HCT116 (cell line): ENCODE results near the gene PCDHGC5. TPM values are rescaled to one million over a fixed set of nuclear protein-coding genes. Genes with fewer than 3 reads are reported as not detected.

Experiments used
- ATAC-seq: fragments of 200-7000 bp; cut with Tn5 transposase; 2 replicates; pipeline ENCODE4 v1.9.1; 2020; ENCODE audit warnings: mild to moderate bottlenecking, moderate library complexity
- BruUV-seq: library from RNA; stranded (reverse); fragments of 400-500 nt; replicated peaks from 2 replicates; lab custom pipeline; 2021; lab: Mats Ljungman, UMichigan
- CTCF ChIA-PET: fragments of 300-600 bp; sonication (Branson Sonifier 250); formaldehyde crosslinking; loops from one replicate; lab custom pipeline; 2021; ENCODE audit warnings: antibody characterized with exemption; lab: Charles Lee
- POLR2A ChIA-PET: fragments of 300-600, 350-600 bp; sonication (Branson Sonifier 250); formaldehyde crosslinking; loops from one replicate; lab custom pipeline; 2021; ENCODE audit warnings: antibody characterized with exemption; lab: Charles Lee
- RAD21 ChIA-PET, 2 experiments: fragments of 300-600 bp; sonication (Branson Sonifier 250); formaldehyde crosslinking; loops; one replicate each; lab custom pipeline; 2023; ENCODE audit warnings: low total read pairs in 2 of 2; ENCODE audit not compliant: uncharacterized antibody in 2 of 2, unreplicated experiment in 2 of 2, low non-redundant PET in 1 of 2; lab: Charles Lee
- DNase-seq: peaks from one replicate; pipeline ENCODE4 v3.0.0-alpha.2; 2010; ENCODE audit warnings: low read depth, low spot score
- H2AFZ ChIP-seq: fragments of 200-600 bp; shearing (Covaris generic), sonication (generic); 2 replicates; pipeline ENCODE4 v1.6.1; 2017; ENCODE audit warnings: low read depth, mixed run types, mixed read lengths, antibody characterized with exemption, low read length; ENCODE audit not compliant: poor library complexity, severe bottlenecking
- H3K27ac ChIP-seq: 2 replicates; pipeline ENCODE4 v1.5.1; 2012; ENCODE audit warnings: low read depth, low read length
- H3K27me3 ChIP-seq: fragments of 200-600 bp; sonication (generic); 2 replicates; pipeline ENCODE4 v1.6.1; 2016; ENCODE audit warnings: mixed run types, low read length, mixed read lengths; ENCODE audit not compliant: insufficient read depth
- H3K36me3 ChIP-seq, 2 experiments: fragments of 200-500 bp in 1 of 2; fragments of 200-600 bp in 1 of 2; sonication (Bioruptor generic) in 1 of 2; sonication (generic) in 1 of 2; 2 replicates each; pipeline versions ENCODE4 v1.5.1 to v1.6.1; 2014 to 2016; ENCODE audit warnings: low read length in 2 of 2, inconsistent platforms in 1 of 2, mixed read lengths in 1 of 2, mixed run types in 1 of 2; ENCODE audit not compliant: insufficient read depth in 2 of 2, control insufficient read depth in 1 of 2
- H3K4me1 ChIP-seq, 2 experiments: fragments of 200-600 bp in 1 of 2; sonication (generic) in 1 of 2; 2 replicates each; pipeline versions ENCODE4 v1.5.1 to v1.6.1; 2012 to 2017; ENCODE audit warnings: low read length in 2 of 2, inconsistent platforms in 1 of 2, mild to moderate bottlenecking in 1 of 2, mixed read lengths in 1 of 2, mixed run types in 1 of 2, moderate library complexity in 1 of 2; ENCODE audit not compliant: insufficient read depth in 2 of 2, control insufficient read depth in 1 of 2
- H3K4me2 ChIP-seq: fragments of 200-600 bp; sonication (generic); 2 replicates; pipeline ENCODE4 v1.6.1; 2017; ENCODE audit warnings: mixed run types, low read length, mixed read lengths
- H3K4me3 ChIP-seq, 2 experiments: fragments of 200-600 bp in 1 of 2; sonication (generic) in 1 of 2; replicated peaks in 1 of 2; 2 replicates each; pipeline ENCODE4 v1.5.1; 2011 to 2016; ENCODE audit warnings: low read length in 2 of 2, control low read depth in 1 of 2, low read depth in 1 of 2, mild to moderate bottlenecking in 1 of 2, mixed read lengths in 1 of 2, mixed run types in 1 of 2
- H3K79me2 ChIP-seq: fragments of 200-600 bp; sonication (generic); 2 replicates; pipeline ENCODE4 v1.6.1; 2017; ENCODE audit warnings: mild to moderate bottlenecking, mixed run types, low read length, moderate library complexity, mixed read lengths; ENCODE audit not compliant: insufficient read depth
- H3K9ac ChIP-seq: fragments of 200-600 bp; sonication (generic); 2 replicates; pipeline ENCODE4 v1.6.1; 2016; ENCODE audit warnings: low read length, mixed read lengths
- H3K9me2 ChIP-seq: fragments of 200-600 bp; sonication (generic), shearing (Covaris generic); 2 replicates; pipeline ENCODE4 v1.6.1; 2017; ENCODE audit warnings: mixed run types, mild to moderate bottlenecking, moderate library complexity; ENCODE audit not compliant: insufficient read depth
- H3K9me3 ChIP-seq, 2 experiments: fragments of 200-500 bp in 1 of 2; fragments of 200-600 bp in 1 of 2; sonication (Bioruptor generic) in 1 of 2; sonication (generic) in 1 of 2; 2 replicates each; pipeline ENCODE4 v1.6.1; 2014 to 2017; ENCODE audit warnings: low read length in 2 of 2, mixed read lengths in 2 of 2, inconsistent platforms in 1 of 2, low read depth in 1 of 2, mild to moderate bottlenecking in 1 of 2, mixed run types in 1 of 2, moderate library complexity in 1 of 2; ENCODE audit not compliant: control insufficient read depth in 1 of 2, insufficient read depth in 1 of 2
- H4K20me1 ChIP-seq: fragments of 200-600 bp; sonication (generic), shearing (Covaris generic); 2 replicates; pipeline ENCODE4 v1.6.1; 2017; ENCODE audit warnings: mixed run types, mild to moderate bottlenecking, moderate library complexity; ENCODE audit not compliant: insufficient read depth
- EZH2 ChIP-seq: fragments of 200-600 bp; sonication (generic); IDR thresholded peaks from 2 replicates; pipeline ENCODE4 v1.6.1; 2017; ENCODE audit warnings: antibody characterized with exemption, mixed run types
- EZH2phosphoT487 ChIP-seq: fragments of 200-600 bp; IDR thresholded peaks from 2 replicates; pipeline ENCODE4 v1.6.1; 2018; ENCODE audit warnings: antibody characterized with exemption, borderline replicate concordance
- FOSL1 ChIP-seq: IDR thresholded peaks from 2 replicates; pipeline ENCODE4 v1.6.1; 2012; ENCODE audit warnings: low read depth
- JUND ChIP-seq: IDR thresholded peaks from 2 replicates; pipeline ENCODE4 v1.6.1; 2012
- SP1 ChIP-seq: IDR thresholded peaks from 2 replicates; pipeline ENCODE4 v1.6.1; 2012; ENCODE audit warnings: low read depth
- TCF7L2 ChIP-seq: IDR thresholded peaks from 2 replicates; pipeline ENCODE4 v1.7.0; 2011; ENCODE audit warnings: borderline replicate concordance, inconsistent platforms; ENCODE audit not compliant: insufficient read depth, insufficient read length; ENCODE audit errors: extremely low read depth
- intact Hi-C: fragments of 100-400 bp; cut with micrococcal nuclease; formaldehyde crosslinking; loops from 2 replicates; pipeline ENCODE4 v1.10.0; 2022
- total RNA-seq: library from RNA; stranded (reverse); gene quantifications from one replicate; pipeline ENCODE4 v1.2.1, GENCODE V29; 2021; ENCODE audit not compliant: unreplicated experiment
- TF ChIP-seq, protein P1 (sequence below): IDR thresholded peaks from 2 replicates; pipeline ENCODE4 v1.6.1; 2012
- TF ChIP-seq, protein P2 (sequence below): IDR thresholded peaks from 2 replicates; pipeline ENCODE4 v1.6.1; 2012; ENCODE audit warnings: low read depth
- TF ChIP-seq, protein P3 (sequence below), 3 experiments: fragments of 200-600 bp in 1 of 3; sonication (generic) in 1 of 3; IDR thresholded peaks in 2 of 3; conservative IDR thresholded peaks in 1 of 3; 2 replicates each; pipeline ENCODE4 v1.5.1; 2012 to 2017; ENCODE audit warnings: low read depth in 2 of 3, low read length in 2 of 3, antibody characterized with exemption in 1 of 3, borderline replicate concordance in 1 of 3, control low read depth in 1 of 3, mild to moderate bottlenecking in 1 of 3, mixed read lengths in 1 of 3, mixed run types in 1 of 3, moderate library complexity in 1 of 3; ENCODE audit not compliant: insufficient read depth in 1 of 3
- TF ChIP-seq, protein P4 (sequence below): IDR thresholded peaks from 2 replicates; pipeline ENCODE4 v1.6.1; 2012

Gene PCDHGC5
- total RNA-seq, 1 experiment from 2014 or later: not detected

DNA sequence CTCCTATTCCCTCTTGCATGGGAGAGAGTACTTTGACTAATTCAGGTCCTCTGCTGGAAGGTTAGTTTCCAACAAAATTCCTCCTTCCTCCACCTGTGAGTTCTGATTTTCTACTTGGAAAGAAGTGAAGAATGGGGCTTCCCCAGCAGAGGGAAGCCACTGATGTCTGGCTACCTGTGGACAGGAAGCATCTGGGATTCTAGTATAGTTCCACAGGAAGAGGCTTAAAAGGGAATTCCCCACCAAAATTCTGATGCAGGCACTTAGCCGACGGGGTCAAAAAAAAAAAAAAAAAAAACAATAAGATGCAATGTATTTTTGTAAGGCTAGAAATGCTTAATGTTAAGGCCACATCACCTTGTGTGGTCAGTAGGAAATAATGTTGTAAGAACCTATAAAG is 33.4 kb downstream of the PCDHGC5 start:
- Histone ChIP-seq H3K9ac (peak overlapping the region; percentile 61), H3K27me3 (no peaks in the 10 kb centered on the region), H2AFZ (no peak overlapping the region), H3K4me2 (peak overlapping the region; percentile 69), H4K20me1 (no peaks in the 10 kb centered on the region), H3K4me3 (no peak overlapping the region), H3K27ac (peak overlapping the region; percentile 80), H3K79me2 (peaks cover 15% of the 10 kb centered on the region; the same call in 1 of the 2 replicates), H3K9me3 (no peaks in the 10 kb centered on the region), H3K4me1 (peaks cover 43 to 69% of the 10 kb centered on the region in 2 experiments), H3K36me3 (peaks cover 9 to 50% of the 10 kb centered on the region in 2 experiments), H3K9me2 (no peaks in the 10 kb centered on the region)
- ATAC-seq (no peak), DNase-seq (no peak)
- intact Hi-C loops: no loop called here
- TF ChIP-seq SP1 (no peak), JUND (no peak), EZH2phosphoT487 (no peak), TCF7L2 (no peak), FOSL1 (no peak), EZH2 (no peak)
- TF ChIP-seq, protein P1, sequence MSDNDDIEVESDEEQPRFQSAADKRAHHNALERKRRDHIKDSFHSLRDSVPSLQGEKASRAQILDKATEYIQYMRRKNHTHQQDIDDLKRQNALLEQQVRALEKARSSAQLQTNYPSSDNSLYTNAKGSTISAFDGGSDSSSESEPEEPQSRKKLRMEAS: no peak
- TF ChIP-seq, protein P2, sequence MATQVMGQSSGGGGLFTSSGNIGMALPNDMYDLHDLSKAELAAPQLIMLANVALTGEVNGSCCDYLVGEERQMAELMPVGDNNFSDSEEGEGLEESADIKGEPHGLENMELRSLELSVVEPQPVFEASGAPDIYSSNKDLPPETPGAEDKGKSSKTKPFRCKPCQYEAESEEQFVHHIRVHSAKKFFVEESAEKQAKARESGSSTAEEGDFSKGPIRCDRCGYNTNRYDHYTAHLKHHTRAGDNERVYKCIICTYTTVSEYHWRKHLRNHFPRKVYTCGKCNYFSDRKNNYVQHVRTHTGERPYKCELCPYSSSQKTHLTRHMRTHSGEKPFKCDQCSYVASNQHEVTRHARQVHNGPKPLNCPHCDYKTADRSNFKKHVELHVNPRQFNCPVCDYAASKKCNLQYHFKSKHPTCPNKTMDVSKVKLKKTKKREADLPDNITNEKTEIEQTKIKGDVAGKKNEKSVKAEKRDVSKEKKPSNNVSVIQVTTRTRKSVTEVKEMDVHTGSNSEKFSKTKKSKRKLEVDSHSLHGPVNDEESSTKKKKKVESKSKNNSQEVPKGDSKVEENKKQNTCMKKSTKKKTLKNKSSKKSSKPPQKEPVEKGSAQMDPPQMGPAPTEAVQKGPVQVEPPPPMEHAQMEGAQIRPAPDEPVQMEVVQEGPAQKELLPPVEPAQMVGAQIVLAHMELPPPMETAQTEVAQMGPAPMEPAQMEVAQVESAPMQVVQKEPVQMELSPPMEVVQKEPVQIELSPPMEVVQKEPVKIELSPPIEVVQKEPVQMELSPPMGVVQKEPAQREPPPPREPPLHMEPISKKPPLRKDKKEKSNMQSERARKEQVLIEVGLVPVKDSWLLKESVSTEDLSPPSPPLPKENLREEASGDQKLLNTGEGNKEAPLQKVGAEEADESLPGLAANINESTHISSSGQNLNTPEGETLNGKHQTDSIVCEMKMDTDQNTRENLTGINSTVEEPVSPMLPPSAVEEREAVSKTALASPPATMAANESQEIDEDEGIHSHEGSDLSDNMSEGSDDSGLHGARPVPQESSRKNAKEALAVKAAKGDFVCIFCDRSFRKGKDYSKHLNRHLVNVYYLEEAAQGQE: no peak
- TF ChIP-seq, protein P3, sequence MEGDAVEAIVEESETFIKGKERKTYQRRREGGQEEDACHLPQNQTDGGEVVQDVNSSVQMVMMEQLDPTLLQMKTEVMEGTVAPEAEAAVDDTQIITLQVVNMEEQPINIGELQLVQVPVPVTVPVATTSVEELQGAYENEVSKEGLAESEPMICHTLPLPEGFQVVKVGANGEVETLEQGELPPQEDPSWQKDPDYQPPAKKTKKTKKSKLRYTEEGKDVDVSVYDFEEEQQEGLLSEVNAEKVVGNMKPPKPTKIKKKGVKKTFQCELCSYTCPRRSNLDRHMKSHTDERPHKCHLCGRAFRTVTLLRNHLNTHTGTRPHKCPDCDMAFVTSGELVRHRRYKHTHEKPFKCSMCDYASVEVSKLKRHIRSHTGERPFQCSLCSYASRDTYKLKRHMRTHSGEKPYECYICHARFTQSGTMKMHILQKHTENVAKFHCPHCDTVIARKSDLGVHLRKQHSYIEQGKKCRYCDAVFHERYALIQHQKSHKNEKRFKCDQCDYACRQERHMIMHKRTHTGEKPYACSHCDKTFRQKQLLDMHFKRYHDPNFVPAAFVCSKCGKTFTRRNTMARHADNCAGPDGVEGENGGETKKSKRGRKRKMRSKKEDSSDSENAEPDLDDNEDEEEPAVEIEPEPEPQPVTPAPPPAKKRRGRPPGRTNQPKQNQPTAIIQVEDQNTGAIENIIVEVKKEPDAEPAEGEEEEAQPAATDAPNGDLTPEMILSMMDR (IDR thresholded peaks at IDR 0.05 in 2 of 3, conservative IDR thresholded peaks at IDR 0.05 in 1 of 3; ENCODE audit: borderline replicate concordance in 1 of 3, insufficient read depth in 1 of 3, low read depth in 2 of 3, low read length in 2 of 3): no peak
- TF ChIP-seq, protein P4, sequence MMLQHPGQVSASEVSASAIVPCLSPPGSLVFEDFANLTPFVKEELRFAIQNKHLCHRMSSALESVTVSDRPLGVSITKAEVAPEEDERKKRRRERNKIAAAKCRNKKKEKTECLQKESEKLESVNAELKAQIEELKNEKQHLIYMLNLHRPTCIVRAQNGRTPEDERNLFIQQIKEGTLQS: no peak
- ChIA-PET RAD21 (interaction anchor here in 1 of 2 experiments (4.0 kb wide), 1 partner anchor 109 kb away, joined by 17 read pairs; the partner anchor contains the start of gene PCDHGA10), POLR2A (interaction anchor here (1.3 kb wide), 1 partner anchor 110 kb away, joined by 4 read pairs; the partner anchor contains the start of gene PCDHGA10), CTCF (interaction anchor here (1.1 to 3.0 kb wide), 11 partner anchors 9 to 330 kb away, joined by 3 to 33 read pairs (median 6); partner anchors contain the start of genes PCDHB10, PCDHGA10, PCDHGA11 and TAF7)
- BruUV-seq: no TSS peak
